ENCODE measurements around the gene ASB18.

The ASB18 gene

GRCh38 chr2:236209996-236210395 is 54.2 kb downstream of the ASB18 start:
- in situ Hi-C loops (cut with HindIII; ENCODE audit: low sequenced_read_pairs) = no loop called here

- in situ Hi-C loops (cut with HindIII; ENCODE audit: low sequenced_read_pairs) = no loop called here
Observed at GRCh38 chr2:236209535-236209934, 54.7 kb downstream of the ASB18 start.

- in situ Hi-C loops (cut with HindIII; ENCODE audit: low sequenced_read_pairs) = no loop called here
Observed at GRCh38 chr2:236208019-236208926, 55.9 kb downstream of the ASB18 start.

- in situ Hi-C loops (cut with HindIII; ENCODE audit: low sequenced_read_pairs) = no loop called here
Observed at GRCh38 chr2:236207472-236207871, 56.7 kb downstream of the ASB18 start.

- in situ Hi-C loops (cut with HindIII; ENCODE audit: low sequenced_read_pairs) = no loop called here
Observed at GRCh38 chr2:236205867-236206645, 58.1 kb downstream of the ASB18 start.

- in situ Hi-C loops (cut with HindIII; ENCODE audit: low sequenced_read_pairs) = no loop called here
Observed at GRCh38 chr2:236204953-236205352, 59.3 kb downstream of the ASB18 start.

GRCh38 chr2:236200378-236200777 is 63.8 kb downstream of the ASB18 start:
- in situ Hi-C loops (cut with HindIII; ENCODE audit: low sequenced_read_pairs) = no loop called here

- in situ Hi-C loops (cut with HindIII; ENCODE audit: low sequenced_read_pairs) = loop anchor here (25.0 kb wide), 2 partner anchors 284 to 409 kb away; no protein-coding TSS in a partner anchor
Observed at GRCh38 chr2:236196366-236196765, 67.8 kb downstream of the ASB18 start.

- in situ Hi-C loops (cut with HindIII; ENCODE audit: low sequenced_read_pairs) = loop anchor here (25.0 kb wide), 2 partner anchors 283 to 408 kb away; no protein-coding TSS in a partner anchor
Observed at GRCh38 chr2:236195726-236196125, 68.5 kb downstream of the ASB18 start.

- in situ Hi-C loops (cut with HindIII; ENCODE audit: low sequenced_read_pairs) = loop anchor here (25.0 kb wide), 2 partner anchors 282 to 407 kb away; no protein-coding TSS in a partner anchor
Observed at GRCh38 chr2:236194786-236195185, 69.4 kb downstream of the ASB18 start.

GRCh38 chr2:236193026-236193425 is 71.2 kb downstream of the ASB18 start:
- in situ Hi-C loops (cut with HindIII; ENCODE audit: low sequenced_read_pairs) = loop anchor here (25.0 kb wide), 2 partner anchors 281 to 406 kb away; no protein-coding TSS in a partner anchor

- in situ Hi-C loops (cut with HindIII; ENCODE audit: low sequenced_read_pairs) = loop anchor here (25.0 kb wide), 2 partner anchors 278 to 403 kb away; no protein-coding TSS in a partner anchor
Observed at GRCh38 chr2:236190674-236191073, 73.5 kb downstream of the ASB18 start.

- in situ Hi-C loops (cut with HindIII; ENCODE audit: low sequenced_read_pairs) = loop anchor here (25.0 kb wide), 2 partner anchors 272 to 397 kb away; no protein-coding TSS in a partner anchor
Observed at GRCh38 chr2:236184701-236185100, 79.5 kb downstream of the ASB18 start.

- in situ Hi-C loops (cut with HindIII; ENCODE audit: low sequenced_read_pairs) = loop anchor here (25.0 kb wide), 2 partner anchors 269 to 394 kb away; no protein-coding TSS in a partner anchor
Observed at GRCh38 chr2:236180831-236181453, 83.3 kb downstream of the ASB18 start.

- in situ Hi-C loops (cut with HindIII; ENCODE audit: low sequenced_read_pairs) = loop anchor here (25.0 kb wide), 2 partner anchors 268 to 393 kb away; no protein-coding TSS in a partner anchor
Observed at GRCh38 chr2:236180076-236180816, 84.0 kb downstream of the ASB18 start.

GRCh38 chr2:236179236-236180075 is 84.8 kb downstream of the ASB18 start:
- in situ Hi-C loops (cut with HindIII; ENCODE audit: low sequenced_read_pairs) = loop anchor here (25.0 kb wide), 2 partner anchors 267 to 392 kb away; no protein-coding TSS in a partner anchor

GRCh38 chr2:236178890-236179235 is 85.3 kb downstream of the ASB18 start:
- in situ Hi-C loops (cut with HindIII; ENCODE audit: low sequenced_read_pairs) = loop anchor here (25.0 kb wide), 2 partner anchors 267 to 392 kb away; no protein-coding TSS in a partner anchor

- in situ Hi-C loops (cut with HindIII; ENCODE audit: low sequenced_read_pairs) = loop anchor here (25.0 kb wide), 2 partner anchors 266 to 391 kb away; no protein-coding TSS in a partner anchor
Observed at GRCh38 chr2:236177967-236178889, 86.0 kb downstream of the ASB18 start.
